ENCODE results near the gene RNF150. TPM values are rescaled to one million over a fixed set of nuclear protein-coding genes. Genes with fewer than 3 reads are reported as not detected.
"Not testable (repeated sequence)": the region's sequence is repeated elsewhere in the genome, so short reads cannot be mapped to it uniquely, and the experiment has no call there.

RNF150 gene
- total RNA-seq, 1 donor from 2014 or later, result 0.05 TPM

DNA sequence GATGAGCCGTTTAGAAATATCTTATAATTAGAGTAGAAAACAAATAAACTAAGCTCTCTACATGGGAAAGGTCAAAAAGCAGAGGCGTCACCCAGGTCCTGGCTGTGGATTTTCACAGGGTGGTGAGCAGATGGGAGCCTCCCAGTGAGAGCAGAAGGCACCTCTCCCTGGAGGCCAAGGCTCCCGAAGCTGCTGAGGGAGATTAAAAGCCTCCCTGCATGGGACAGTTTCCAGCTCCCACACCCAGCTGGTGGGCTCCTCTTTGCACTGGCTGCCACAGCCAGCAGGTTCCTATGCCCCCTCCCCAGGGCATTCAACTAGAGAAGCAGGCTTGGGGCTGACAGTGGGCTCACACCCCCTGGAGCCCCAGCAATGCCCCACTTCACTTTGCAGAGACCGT, 321.8 kb downstream of the RNF150 start:
- intact Hi-C loops (cut with micrococcal nuclease), result no loop called here
- H3K4me1 Mint-ChIP-seq (ENCODE audit: low read depth), result no peaks in the 10 kb centered on the region
- H3K36me3 Mint-ChIP-seq (ENCODE audit: low read depth), result no peaks in the 10 kb centered on the region
- no peaks in the 10 kb centered on the region for H3K9me3 Mint-ChIP-seq
- no peak overlapping the region for H3K27ac Mint-ChIP-seq
- no peak for DNase-seq (ENCODE audit: low spot score)
- H3K27me3 Mint-ChIP-seq (ENCODE audit: low read depth), result peaks cover 2% of the 10 kb centered on the region
- no peak overlapping the region for H3K4me3 Mint-ChIP-seq (ENCODE audit: low read depth)

DNA sequence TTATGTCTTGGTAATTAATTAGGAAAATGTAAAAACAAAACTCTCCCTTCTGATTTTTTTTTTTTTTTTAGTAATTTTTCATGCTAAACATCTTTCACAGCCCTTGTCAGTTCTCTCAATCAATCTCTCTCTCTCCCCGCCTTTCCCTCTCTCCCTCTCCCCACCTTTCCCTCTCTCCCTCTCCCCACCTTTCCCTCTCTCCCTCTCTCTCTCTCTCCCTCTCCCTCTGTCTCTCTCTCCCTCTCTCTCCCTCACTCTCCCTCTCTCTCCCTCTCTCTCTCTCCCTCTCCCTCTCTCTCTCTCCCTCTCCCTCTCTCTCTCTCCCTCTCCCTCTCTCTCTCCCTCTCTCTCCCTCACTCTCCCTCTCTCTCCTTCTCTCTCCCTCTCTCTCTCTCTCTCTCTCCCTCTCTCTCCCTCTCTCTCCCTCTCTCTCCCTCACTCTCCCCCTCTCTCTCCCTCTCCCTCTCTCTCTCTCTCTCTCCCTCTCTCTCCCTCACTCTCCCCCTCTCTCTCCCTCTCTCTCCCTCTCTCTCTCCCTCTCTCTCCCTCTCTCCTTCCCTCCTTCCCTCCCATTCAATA, 322.6 kb downstream of the RNF150 start:
- intact Hi-C loops (cut with micrococcal nuclease); H3K36me3 Mint-ChIP-seq (ENCODE audit: low read depth); H3K9me3 Mint-ChIP-seq; H3K4me3 Mint-ChIP-seq (ENCODE audit: low read depth); H3K27me3 Mint-ChIP-seq (ENCODE audit: low read depth); DNase-seq (ENCODE audit: low spot score); H3K4me1 Mint-ChIP-seq (ENCODE audit: low read depth); H3K27ac Mint-ChIP-seq: not testable (repeated sequence)

Other genes starting within 250 kb of the RNF150 start
- 55.3 and 57.9 TPM in 2 replicates for gene ZNF330, start 87.4 kb upstream of the RNF150 start, total RNA-seq